Trophoblast cell (in vitro differentiated cells and primary cell): ENCODE measurements around the gene EPHA4.

Experiments
- DNase-seq, 2 donors: peaks; one replicate each; pipeline ENCODE4 v3.0.0-alpha.2; 2016
- H2AFZ ChIP-seq: 2 replicates; pipeline ENCODE4 v1.6.1; 2013; ENCODE audit warnings: low read length, moderate library complexity, mild to moderate bottlenecking; ENCODE audit not compliant: insufficient read depth, poor library complexity
- H2AK5ac ChIP-seq: 2 replicates; pipeline ENCODE4 v1.6.1; 2013; ENCODE audit warnings: mild to moderate bottlenecking, low read length
- H2BK120ac ChIP-seq: 2 replicates; pipeline ENCODE4 v1.6.1; 2013; ENCODE audit warnings: low read length, mild to moderate bottlenecking, moderate library complexity; ENCODE audit not compliant: insufficient read depth, poor library complexity
- H2BK12ac ChIP-seq: 2 replicates; pipeline ENCODE4 v1.6.1; 2013; ENCODE audit warnings: mild to moderate bottlenecking, low read length, moderate library complexity
- H2BK5ac ChIP-seq: 2 replicates; pipeline ENCODE4 v1.6.1; 2013; ENCODE audit warnings: low read length, low read depth, moderate library complexity, mild to moderate bottlenecking; ENCODE audit not compliant: poor library complexity
- H3K14ac ChIP-seq: 2 replicates; pipeline ENCODE4 v1.6.1; 2013; ENCODE audit warnings: mild to moderate bottlenecking, low read length
- H3K18ac ChIP-seq: 2 replicates; pipeline ENCODE4 v1.6.1; 2013; ENCODE audit warnings: mild to moderate bottlenecking, low read length
- H3K23ac ChIP-seq: 2 replicates; pipeline ENCODE4 v1.6.1; 2013; ENCODE audit warnings: low read length
- H3K27ac ChIP-seq: 2 replicates; pipeline ENCODE4 v1.5.1; 2013; ENCODE audit warnings: low read depth, mild to moderate bottlenecking, inconsistent platforms, low read length, moderate library complexity
- H3K27me3 ChIP-seq: 2 replicates; pipeline ENCODE4 v1.6.1; 2013; ENCODE audit warnings: inconsistent platforms, mild to moderate bottlenecking, low read length, moderate library complexity; ENCODE audit not compliant: insufficient read depth
- H3K36me3 ChIP-seq, 2 experiments: 1 replicate in 1 of 2; 2 replicates in 1 of 2; pipeline ENCODE4 v1.6.1; 2013; ENCODE audit warnings: low read length in 2 of 2, mild to moderate bottlenecking in 2 of 2, moderate library complexity in 1 of 2; ENCODE audit not compliant: insufficient read depth in 2 of 2, control insufficient read depth in 1 of 2
- H3K4ac ChIP-seq: 2 replicates; pipeline ENCODE4 v1.6.1; 2013; ENCODE audit warnings: low read depth, mild to moderate bottlenecking, low read length, moderate library complexity
- H3K4me1 ChIP-seq, 2 experiments: 1 replicate in 1 of 2; 2 replicates in 1 of 2; pipeline ENCODE4 v1.6.1; 2013; ENCODE audit warnings: low read length in 2 of 2, mild to moderate bottlenecking in 2 of 2, moderate library complexity in 1 of 2; ENCODE audit not compliant: insufficient read depth in 2 of 2, control insufficient read depth in 1 of 2
- H3K4me2 ChIP-seq: 2 replicates; pipeline ENCODE4 v1.6.1; 2013; ENCODE audit warnings: inconsistent platforms, mild to moderate bottlenecking, low read length, moderate library complexity
- H3K4me3 ChIP-seq: 2 replicates; pipeline ENCODE4 v1.5.1; 2013; ENCODE audit warnings: mild to moderate bottlenecking, low read depth, low read length, inconsistent platforms
- H3K79me1 ChIP-seq: one replicate; pipeline ENCODE4 v1.6.1; 2013; ENCODE audit warnings: low read length
- H3K79me2 ChIP-seq: 2 replicates; pipeline ENCODE4 v1.6.1; 2013; ENCODE audit warnings: low read length, mild to moderate bottlenecking; ENCODE audit not compliant: control insufficient read depth, insufficient read depth, poor library complexity
- H3K9ac ChIP-seq: 2 replicates; pipeline ENCODE4 v1.6.1; 2013; ENCODE audit warnings: mild to moderate bottlenecking, low read length
- H3K9me3 ChIP-seq: 2 replicates; pipeline ENCODE4 v1.6.1; 2013; ENCODE audit warnings: low read depth, mild to moderate bottlenecking, control low read depth, inconsistent platforms, low read length; ENCODE audit not compliant: insufficient read depth
- H4K12ac ChIP-seq: 2 replicates; pipeline ENCODE4 v1.6.1; 2013; ENCODE audit warnings: low read depth, mild to moderate bottlenecking, low read length, moderate library complexity
- H4K8ac ChIP-seq: 2 replicates; pipeline ENCODE4 v1.6.1; 2013; ENCODE audit warnings: low read depth, mild to moderate bottlenecking, low read length, moderate library complexity
- H4K91ac ChIP-seq: one replicate; pipeline ENCODE4 v1.6.1; 2013; ENCODE audit warnings: low read depth, mild to moderate bottlenecking, low read length, moderate library complexity
- WGBS: extraction: QIAGEN DNeasy Blood & Tissue Kit; methylation state at CpG from one replicate; pipeline ENCODE4 v1.1.7; 2013; ENCODE audit warnings: missing lambda C conversion rate; ENCODE audit not compliant: insufficient read length, insufficient coverage; ENCODE audit errors: extremely low coverage; 5-methylcytosine and 5-hydroxymethylcytosine counted together

The EPHA4 gene

GRCh38 chr2:221573430-221574230 lies 1.5 kb upstream of the EPHA4 start:
- Histone ChIP-seq H3K4me3 (peak overlapping the region; percentile 78), H3K18ac (peak overlapping the region; percentile 23), H4K8ac (peak overlapping the region; percentile 84), H3K23ac (no peak overlapping the region), H3K79me2 (peaks cover 1% of the 10 kb centered on the region), H3K4ac (no peak overlapping the region), H3K14ac (peak overlapping the region; percentile 36), H2BK5ac (peak overlapping the region; percentile 53), H4K91ac (peak overlapping the region; percentile 68), H2AFZ (peak overlapping the region; percentile 64), H3K79me1 (peaks cover 14% of the 10 kb centered on the region), H3K36me3 (no peaks in the 10 kb centered on the region), H3K4me2 (peak overlapping the region; percentile 90), H3K27ac (peak overlapping the region; percentile 24), H2BK12ac (peak overlapping the region; percentile 84), H4K12ac (peak overlapping the region; percentile 38), H2AK5ac (no peak overlapping the region), H3K9me3 (peaks cover 5% of the 10 kb centered on the region), H3K4me1 (peaks cover 4 to 11% of the 10 kb centered on the region in 2 experiments), H3K27me3 (peaks cover 17% of the 10 kb centered on the region), H3K9ac (peak overlapping the region; percentile 80), H2BK120ac (peak overlapping the region; percentile 12)
- DNase-seq = peak; percentile 74 to 88
- WGBS = no CpG with 5 or more reads among the region's 63 CpGs

GRCh38 chr2:221572821-221573429 lies 821 bp upstream of the EPHA4 start:
- Histone ChIP-seq H4K8ac (peak overlapping the region; percentile 84), H3K27ac (peak overlapping the region; percentile 24), H3K36me3 (no peaks in the 10 kb centered on the region), H3K18ac (peak overlapping the region; percentile 87), H2BK5ac (peak overlapping the region; percentile 53), H3K9me3 (peaks cover 5% of the 10 kb centered on the region), H2BK120ac (peak overlapping the region; percentile 39), H2AFZ (peak overlapping the region; percentile 3), H3K4me3 (peak overlapping the region; percentile 78), H3K4me2 (peak overlapping the region; percentile 90), H3K79me1 (peaks cover 14% of the 10 kb centered on the region), H3K23ac (no peak overlapping the region), H3K4me1 (peaks cover 4 to 11% of the 10 kb centered on the region in 2 experiments), H4K12ac (peak overlapping the region; percentile 38), H2AK5ac (no peak overlapping the region), H2BK12ac (peak overlapping the region; percentile 27), H3K14ac (peak overlapping the region; percentile 18), H3K27me3 (peaks cover 17% of the 10 kb centered on the region), H3K9ac (peak overlapping the region; percentile 80), H4K91ac (peak overlapping the region; percentile 68), H3K79me2 (peaks cover 1% of the 10 kb centered on the region), H3K4ac (peak overlapping the region; percentile 40)
- WGBS = no CpG with 5 or more reads among the region's 42 CpGs
- DNase-seq = peak; percentile 9 to 44

- peak; percentile 26 to 52 for DNase-seq
- no peak overlapping the region for H3K18ac ChIP-seq
Observed at GRCh38 chr2:221571551-221572218, 419 bp downstream of the EPHA4 start.

GRCh38 chr2:221571025-221571550 lies 1.0 kb downstream of the EPHA4 start:
- Histone ChIP-seq H4K8ac (no peak overlapping the region), H3K9me3 (peaks cover 5% of the 10 kb centered on the region), H2BK120ac (peak overlapping the region; percentile 2), H3K27ac (no peak overlapping the region), H3K27me3 (peaks cover 17% of the 10 kb centered on the region), H3K4me1 (peaks cover 4 to 11% of the 10 kb centered on the region in 2 experiments), H3K23ac (no peak overlapping the region), H3K4ac (no peak overlapping the region), H3K79me1 (peaks cover 14% of the 10 kb centered on the region), H4K12ac (no peak overlapping the region), H2AK5ac (no peak overlapping the region), H3K18ac (no peak overlapping the region), H3K4me3 (peak overlapping the region; percentile 82), H2BK5ac (no peak overlapping the region), H4K91ac (no peak overlapping the region), H2BK12ac (no peak overlapping the region), H3K79me2 (peaks cover 1% of the 10 kb centered on the region), H3K4me2 (peak overlapping the region; percentile 90), H3K36me3 (no peaks in the 10 kb centered on the region), H3K9ac (peak overlapping the region; percentile 9), H3K14ac (no peak overlapping the region), H2AFZ (no peak overlapping the region)
- no peak for DNase-seq
- WGBS = no CpG with 5 or more reads among the region's 41 CpGs

More at GRCh38 chr2:221571551-221572218, 419 bp downstream of the EPHA4 start:
- H3K4ac ChIP-seq = no peak overlapping the region
- no peak overlapping the region for H2BK12ac ChIP-seq
- peak overlapping the region; percentile 9 for H3K9ac ChIP-seq
- H3K4me1 ChIP-seq = peaks cover 4 to 11% of the 10 kb centered on the region in 2 experiments
- H3K9me3 ChIP-seq = peaks cover 5% of the 10 kb centered on the region
- H3K27me3 ChIP-seq = peaks cover 17% of the 10 kb centered on the region
- H4K8ac ChIP-seq = no peak overlapping the region
- peak overlapping the region; percentile 82 for H3K4me3 ChIP-seq
- no CpG with 5 or more reads among the region's 61 CpGs for WGBS
- H4K12ac ChIP-seq = no peak overlapping the region
- H2AK5ac ChIP-seq = no peak overlapping the region
- peaks cover 1% of the 10 kb centered on the region for H3K79me2 ChIP-seq
- H3K27ac ChIP-seq = peak overlapping the region; percentile 57
- no peaks in the 10 kb centered on the region for H3K36me3 ChIP-seq
- peak overlapping the region; percentile 90 for H3K4me2 ChIP-seq
- no peak overlapping the region for H3K23ac ChIP-seq
- H2AFZ ChIP-seq = peak overlapping the region; percentile 12
- no peak overlapping the region for H2BK5ac ChIP-seq
- peaks cover 14% of the 10 kb centered on the region for H3K79me1 ChIP-seq
- H4K91ac ChIP-seq = no peak overlapping the region
- peak overlapping the region; percentile 2 for H2BK120ac ChIP-seq
- H3K14ac ChIP-seq = peak overlapping the region; percentile 21
